ENCODE results near the gene RAB29. TPM values are rescaled to one million over a fixed set of nuclear protein-coding genes. Genes with fewer than 3 reads are reported as not detected.

The RAB29 gene
- total and polyA plus RNA-seq, 11 donors = 6.5 to 26.0 (median 15.1) TPM

DNA sequence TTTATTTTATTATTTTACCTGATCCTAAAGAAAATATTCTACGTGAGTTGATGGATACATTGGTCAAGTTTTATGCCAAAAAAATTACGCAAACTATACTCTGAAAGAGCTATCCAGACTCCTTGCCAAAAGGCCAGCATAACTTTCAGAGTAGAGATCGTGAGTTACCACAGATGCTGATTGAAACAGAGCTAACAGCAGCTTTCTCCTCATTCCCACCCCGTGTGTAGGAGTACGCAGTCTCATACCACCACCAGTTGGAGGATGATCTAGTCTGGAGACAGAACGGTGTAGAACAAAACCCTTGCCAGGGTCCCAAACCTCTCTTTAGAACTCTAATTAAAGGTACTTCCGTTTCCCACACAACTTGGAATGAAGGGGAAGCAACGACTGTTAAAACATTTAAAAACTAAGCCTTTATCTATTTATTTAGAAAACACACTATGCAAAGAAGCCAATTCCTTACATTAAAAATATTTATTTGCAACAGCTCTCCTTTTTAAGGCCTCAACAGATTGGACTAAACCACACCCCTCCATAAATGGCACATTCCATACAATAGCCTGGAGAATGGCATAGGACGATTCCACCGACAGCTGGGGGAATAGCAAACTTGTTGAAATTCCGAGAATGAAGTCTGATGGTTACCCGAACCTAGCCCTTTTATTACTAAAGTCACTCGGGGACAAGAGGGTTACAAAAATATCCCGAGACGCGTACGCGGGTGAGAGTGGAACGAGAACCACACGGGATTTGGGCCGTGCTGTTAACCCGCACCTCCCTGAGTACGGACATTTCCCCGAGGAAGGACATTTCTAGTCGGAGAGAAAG, 26.7 kb downstream of the RAB29 start:
- H3K9me3 ChIP-seq = no peaks in the 10 kb centered on the region
- TF ChIP-seq, protein P1, sequence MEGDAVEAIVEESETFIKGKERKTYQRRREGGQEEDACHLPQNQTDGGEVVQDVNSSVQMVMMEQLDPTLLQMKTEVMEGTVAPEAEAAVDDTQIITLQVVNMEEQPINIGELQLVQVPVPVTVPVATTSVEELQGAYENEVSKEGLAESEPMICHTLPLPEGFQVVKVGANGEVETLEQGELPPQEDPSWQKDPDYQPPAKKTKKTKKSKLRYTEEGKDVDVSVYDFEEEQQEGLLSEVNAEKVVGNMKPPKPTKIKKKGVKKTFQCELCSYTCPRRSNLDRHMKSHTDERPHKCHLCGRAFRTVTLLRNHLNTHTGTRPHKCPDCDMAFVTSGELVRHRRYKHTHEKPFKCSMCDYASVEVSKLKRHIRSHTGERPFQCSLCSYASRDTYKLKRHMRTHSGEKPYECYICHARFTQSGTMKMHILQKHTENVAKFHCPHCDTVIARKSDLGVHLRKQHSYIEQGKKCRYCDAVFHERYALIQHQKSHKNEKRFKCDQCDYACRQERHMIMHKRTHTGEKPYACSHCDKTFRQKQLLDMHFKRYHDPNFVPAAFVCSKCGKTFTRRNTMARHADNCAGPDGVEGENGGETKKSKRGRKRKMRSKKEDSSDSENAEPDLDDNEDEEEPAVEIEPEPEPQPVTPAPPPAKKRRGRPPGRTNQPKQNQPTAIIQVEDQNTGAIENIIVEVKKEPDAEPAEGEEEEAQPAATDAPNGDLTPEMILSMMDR (IDR thresholded peaks at IDR 0.05) = no peak
- no peak for TF ChIP-seq POLR2A (IDR thresholded peaks at IDR 0.05)
- no peaks in the 10 kb centered on the region for H3K27me3 ChIP-seq
- peak overlapping the region; percentile 91 to 99 (median 96) for H3K27ac ChIP-seq
- peak overlapping the region; percentile 49 to 91 (median 79) for H3K4me3 ChIP-seq
- DNase-seq (peak in 1 of 5 donors; percentile 64), ATAC-seq (peak; percentile 31 to 58 (median 45))
- intact Hi-C loops (cut with DNase I) = loop anchor here in 1 of 10 donors (2.0 kb wide), 1 partner anchor 62 kb away; no protein-coding TSS in a partner anchor
- peaks cover 8 to 47% (median 35%) of the 10 kb centered on the region in 12 donors for H3K4me1 ChIP-seq
- 0 to 1% (median 1%) methylated on average over 25 of the region's 25 CpGs for WGBS, 4 donors
- peaks cover 0 to 4% (median 0%) of the 10 kb centered on the region in 9 donors for H3K36me3 ChIP-seq

DNA sequence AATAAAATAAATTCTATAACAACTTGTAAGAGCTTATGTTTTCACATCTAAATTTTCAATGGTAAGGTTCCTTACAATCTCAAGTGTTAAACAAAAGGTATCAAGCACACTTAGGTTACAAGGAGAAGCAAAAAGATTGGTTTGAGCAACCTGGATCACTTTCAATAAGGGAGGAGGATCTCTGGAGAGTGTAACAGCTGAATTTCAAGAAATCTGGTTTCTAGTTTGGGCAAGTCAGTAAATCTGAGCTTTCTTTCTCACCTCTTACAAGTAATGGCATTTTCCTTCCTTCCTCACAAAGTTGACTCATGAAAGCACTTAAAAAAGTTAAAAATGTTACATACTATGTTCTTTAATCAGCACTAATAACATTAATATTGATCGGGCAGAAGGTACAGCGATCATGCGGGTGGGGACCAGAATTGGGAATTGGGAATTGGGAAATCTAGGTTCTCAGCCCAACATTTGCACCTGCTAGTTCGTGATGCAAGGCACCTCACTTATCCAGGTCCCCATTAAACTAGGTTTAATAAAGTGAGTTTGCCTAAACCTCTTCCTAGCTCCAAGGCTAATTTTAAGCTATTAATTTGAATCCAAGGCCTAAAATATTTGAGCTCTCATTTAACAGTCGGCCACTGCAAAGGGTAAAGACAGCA, 28.4 kb downstream of the RAB29 start:
- Histone ChIP-seq H3K36me3 (peaks cover 0 to 4% (median 0%) of the 10 kb centered on the region in 9 donors), H3K4me3 (peak overlapping the region in 7 of 12 donors; percentile 0 to 81 (median 74)), H3K27me3 (no peaks in the 10 kb centered on the region), H3K9me3 (no peaks in the 10 kb centered on the region), H3K27ac (peak overlapping the region in 2 of 12 donors; percentile 12 to 23), H3K4me1 (peaks cover 8 to 61% (median 41%) of the 10 kb centered on the region in 12 donors)
- 55 to 67% (median 66%) methylated on average over 5 of the region's 5 CpGs for WGBS, 4 donors
- TF ChIP-seq POLR2A (IDR thresholded peaks at IDR 0.05) = no peak
- TF ChIP-seq, protein P1 (IDR thresholded peaks at IDR 0.05) = no peak
- DNase-seq = no peak
- no peak for ATAC-seq
- intact Hi-C loops (cut with DNase I) = no loop called here

DNA sequence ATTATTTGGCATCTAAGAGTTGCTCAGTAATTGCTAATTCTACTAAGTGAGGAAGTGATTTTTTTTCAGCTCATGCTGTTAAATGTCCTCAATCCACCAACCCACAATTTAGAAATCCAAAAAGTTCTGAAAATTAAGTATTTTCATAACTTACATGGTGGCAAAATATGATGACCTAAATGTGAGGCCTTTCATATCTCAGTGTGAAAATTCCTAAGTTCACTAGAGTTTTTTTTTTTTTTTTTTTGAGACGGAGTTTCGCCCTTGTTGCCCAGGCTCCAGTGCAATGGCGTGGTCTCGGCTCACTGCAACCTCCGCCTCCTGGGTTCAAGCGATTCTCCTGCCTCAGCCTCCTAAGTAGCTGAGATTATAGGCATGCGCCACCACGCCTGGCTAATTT, 30.9 kb downstream of the RAB29 start:
- peaks cover 0 to 16% (median 7%) of the 10 kb centered on the region in 9 donors for H3K36me3 ChIP-seq
- intact Hi-C loops (cut with DNase I) = no loop called here
- H3K9me3 ChIP-seq = no peaks in the 10 kb centered on the region
- peaks cover 8 to 75% (median 44%) of the 10 kb centered on the region in 12 donors for H3K4me1 ChIP-seq
- no peak overlapping the region for H3K4me3 ChIP-seq
- no peaks in the 10 kb centered on the region for H3K27me3 ChIP-seq
- DNase-seq (no peak), ATAC-seq (no peak)
- WGBS, 4 donors = 92 to 97% (median 94%) methylated on average over 7 to 8 of the region's 8 CpGs
- peak overlapping the region in 2 of 12 donors; percentile 26 to 49 for H3K27ac ChIP-seq
- TF ChIP-seq, protein P1 (IDR thresholded peaks at IDR 0.05) = no peak
- no peak for TF ChIP-seq POLR2A (IDR thresholded peaks at IDR 0.05)

DNA sequence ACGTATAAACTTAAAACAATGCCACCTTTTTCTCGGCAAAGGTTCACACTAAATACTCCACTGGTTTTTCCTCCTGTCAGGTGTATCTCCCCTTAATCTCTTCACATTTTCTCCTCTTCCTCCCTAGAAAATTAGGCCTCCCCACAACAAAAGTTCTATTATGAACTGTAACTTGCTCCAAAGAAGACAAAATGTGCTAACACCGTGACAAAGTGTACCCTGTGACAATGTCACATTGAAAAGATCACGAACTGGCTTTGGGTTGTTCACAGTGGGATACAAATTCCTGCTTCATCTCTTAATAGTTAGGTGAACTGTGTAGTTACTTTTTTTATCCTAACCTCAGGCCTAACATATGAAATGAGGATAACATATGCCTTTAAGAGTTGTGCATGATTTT, 31.3 kb downstream of the RAB29 start:
- peak overlapping the region in 6 of 12 donors; percentile 11 to 49 (median 31) for H3K27ac ChIP-seq

More for the DNA sequence above, 31.3 kb downstream of the RAB29 start:
- no peaks in the 10 kb centered on the region for H3K9me3 ChIP-seq
- peak in 1 of 4 donors; percentile 35 for ATAC-seq
- H3K27me3 ChIP-seq = no peaks in the 10 kb centered on the region
- WGBS, 4 donors = 36 to 55% (median 53%) methylated on average over 4 of the region's 4 CpGs
- no peak for TF ChIP-seq POLR2A (IDR thresholded peaks at IDR 0.05)
- TF ChIP-seq, protein P1 (IDR thresholded peaks at IDR 0.05) = no peak
- peaks cover 0 to 16% (median 7%) of the 10 kb centered on the region in 9 donors for H3K36me3 ChIP-seq
- no peak for DNase-seq
- H3K4me1 ChIP-seq = peaks cover 8 to 76% (median 45%) of the 10 kb centered on the region in 12 donors
- intact Hi-C loops (cut with DNase I) = no loop called here
- H3K4me3 ChIP-seq = no peak overlapping the region

Measured in heart left ventricle (tissue), 16 donors.